Endometrium (tissue), 2 donors: ENCODE data around the gene METAP2.
"Not testable (repeated sequence)": the region's sequence is repeated elsewhere in the genome, so short reads cannot be mapped to it uniquely, and the experiment has no call there.

ENCODE experiments used
- FAIRE-seq: peaks from 2 replicates; lab custom pipeline; 2012; peaks lifted over from hg19 to GRCh38; lab: Jason Lieb, UNC
- donor health status: control.
- donor health status: control.

The METAP2 gene

DNA sequence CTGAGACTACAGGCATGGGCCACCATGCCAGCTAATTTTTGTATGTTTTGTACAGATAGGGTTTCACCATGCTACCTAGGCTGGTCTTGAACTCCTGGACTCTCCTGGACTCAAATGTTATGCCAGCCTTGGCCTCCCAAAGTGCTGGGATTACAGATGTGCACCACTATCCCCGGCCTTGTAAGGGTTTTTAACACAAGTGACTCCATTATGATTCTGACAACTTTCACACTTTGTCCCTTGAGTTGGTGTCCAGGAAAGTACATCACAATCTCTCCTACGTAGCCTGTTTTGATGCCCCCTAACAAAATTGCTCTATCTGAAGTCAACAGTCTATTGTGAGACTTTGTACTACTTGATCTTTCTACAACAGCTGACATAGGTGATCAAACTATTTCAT, 11.4 kb upstream of the METAP2 start:
- no peak for FAIRE-seq

DNA sequence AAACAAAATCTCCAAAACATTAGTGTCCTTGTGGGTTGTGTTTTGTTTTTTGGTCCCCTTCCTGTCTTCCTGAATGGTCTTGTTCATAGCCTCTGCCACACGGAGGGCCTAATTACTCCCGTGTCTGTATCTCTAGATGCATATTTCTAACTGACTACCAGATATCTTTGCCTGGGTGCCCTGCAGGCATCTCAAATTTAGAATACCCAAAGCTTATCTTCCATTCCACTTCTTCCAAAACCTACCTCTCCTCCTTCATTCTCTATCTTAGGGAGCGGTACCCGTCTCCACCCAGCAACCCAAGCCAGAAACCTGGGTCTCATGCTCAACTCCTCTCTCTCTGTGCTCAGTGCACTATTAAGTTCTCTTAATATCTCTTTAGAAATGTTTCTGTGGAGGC, 10.9 kb upstream of the METAP2 start:
- FAIRE-seq, result no peak

DNA sequence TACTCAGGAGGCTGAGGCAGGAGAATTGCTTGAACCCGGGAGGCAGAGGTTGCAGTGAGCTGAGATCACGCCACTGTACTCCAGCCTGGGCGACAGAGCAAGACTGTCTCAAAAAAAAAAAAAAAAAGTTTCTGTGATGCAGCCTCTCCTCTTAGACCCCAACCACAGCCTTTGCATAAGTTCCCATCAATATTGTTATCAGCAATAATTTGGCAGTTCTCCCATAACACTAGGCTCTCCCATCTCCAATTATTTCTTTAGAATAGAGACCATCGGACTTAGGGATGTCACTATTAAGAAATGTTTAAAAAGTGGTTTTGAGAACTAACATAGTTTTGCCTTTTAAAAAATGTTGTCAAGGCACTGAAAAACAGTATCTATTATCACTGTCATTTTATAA, 10.2 kb upstream of the METAP2 start:
- FAIRE-seq, result not testable (repeated sequence)

DNA sequence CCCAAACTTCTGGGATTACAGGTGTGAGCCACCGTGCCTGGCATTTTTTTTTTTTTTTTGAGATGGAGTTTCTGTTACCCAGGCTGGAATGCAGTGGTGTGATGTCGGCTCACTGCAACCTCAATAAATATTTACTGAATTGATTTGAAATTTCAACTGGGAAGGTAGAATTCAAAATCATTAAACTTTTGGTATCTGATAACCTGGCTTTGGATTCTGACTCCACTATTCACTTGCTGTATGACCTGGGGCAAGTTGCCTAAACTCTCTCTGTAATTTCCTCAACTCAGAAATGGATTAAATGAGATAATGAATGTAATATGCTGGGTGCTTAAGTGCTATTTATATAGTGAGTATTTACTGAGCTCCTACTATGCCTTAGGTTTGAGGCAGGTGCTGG, 8.7 kb upstream of the METAP2 start:
- FAIRE-seq, result no peak

DNA sequence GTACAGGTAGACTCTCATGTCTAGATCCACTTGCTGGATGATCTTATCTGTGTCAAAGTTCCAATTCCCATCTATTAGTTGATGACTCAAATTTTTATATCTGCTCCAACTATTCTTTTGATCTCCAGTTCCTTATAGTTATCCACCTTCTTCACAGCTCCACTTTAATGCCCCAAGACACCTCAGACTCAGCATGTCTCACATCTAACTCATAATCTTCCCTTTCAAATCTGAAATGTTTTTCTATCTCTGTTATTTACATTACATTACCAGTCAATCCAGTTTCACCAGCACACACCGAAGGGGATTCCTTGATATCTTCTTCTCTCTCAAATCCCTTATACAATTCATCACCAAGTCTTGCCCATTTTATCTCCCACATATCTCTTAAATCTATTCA, 3.7 kb upstream of the METAP2 start:
- no peak for FAIRE-seq

DNA sequence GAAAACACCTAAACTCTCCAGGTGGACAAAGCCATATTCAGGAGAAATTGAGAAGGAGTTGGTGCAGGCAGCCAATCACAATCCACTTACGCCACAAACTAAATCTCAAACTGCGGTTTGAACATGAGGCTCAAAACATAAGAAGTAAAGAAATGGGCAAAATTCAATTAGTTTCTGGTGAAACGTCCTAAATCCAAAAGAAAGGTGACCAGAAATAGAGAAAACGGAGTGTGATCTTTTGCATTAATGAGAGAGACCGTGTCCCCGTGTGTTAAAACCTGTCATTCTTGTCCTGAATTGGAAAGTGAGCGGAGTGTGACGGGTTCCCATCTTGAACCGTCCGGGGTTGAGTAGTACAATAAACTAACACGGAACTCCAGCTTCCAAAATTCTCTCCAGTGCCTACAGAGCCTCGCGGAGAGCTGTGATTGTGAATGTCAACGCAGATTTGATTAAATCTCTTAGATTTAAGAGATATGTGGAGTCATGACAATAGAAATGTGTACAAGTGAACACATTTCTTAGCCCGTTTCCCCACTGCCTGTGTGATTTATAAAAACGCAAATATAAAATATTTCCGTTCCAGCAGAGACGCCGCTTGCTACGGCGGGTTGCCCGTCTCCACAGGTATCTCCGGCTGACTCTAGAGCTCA, 595 bp upstream of the METAP2 start:
- FAIRE-seq, result no peak

DNA sequence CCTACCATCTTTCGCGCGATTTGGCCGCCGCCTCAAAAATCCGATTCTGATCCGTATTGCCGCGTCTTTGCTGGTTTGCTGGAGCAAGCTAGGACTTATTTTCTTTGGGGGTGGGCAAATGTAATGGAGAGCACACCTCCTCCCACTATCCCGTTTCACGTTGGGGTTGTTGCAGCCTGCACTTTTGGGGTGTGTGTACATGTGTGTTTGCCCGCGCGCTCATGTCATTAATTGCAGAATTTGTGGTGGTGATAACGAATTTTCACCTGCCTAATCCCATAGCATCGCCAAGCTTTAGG, 657 bp downstream of the METAP2 start:
- FAIRE-seq, result no peak

DNA sequence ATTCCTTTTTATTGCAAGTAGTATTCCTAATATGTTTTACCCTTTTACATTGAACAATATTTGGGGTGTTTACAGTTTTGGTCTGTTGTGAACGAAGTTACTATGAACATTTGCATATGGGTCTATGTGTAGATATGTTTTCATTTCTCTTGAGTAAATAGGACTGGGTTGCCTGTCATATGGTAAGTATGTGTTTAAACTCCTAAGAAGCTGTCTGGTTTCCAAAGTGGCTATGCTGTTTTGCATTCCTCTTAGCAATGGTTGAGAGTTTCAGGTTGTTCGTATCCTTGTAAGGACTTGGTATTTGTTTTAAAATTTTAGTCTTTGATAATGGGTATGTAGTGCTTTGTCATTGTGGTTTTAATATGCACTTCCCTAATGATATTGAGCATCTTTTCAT, 6.3 kb downstream of the METAP2 start:
- FAIRE-seq, result no peak

DNA sequence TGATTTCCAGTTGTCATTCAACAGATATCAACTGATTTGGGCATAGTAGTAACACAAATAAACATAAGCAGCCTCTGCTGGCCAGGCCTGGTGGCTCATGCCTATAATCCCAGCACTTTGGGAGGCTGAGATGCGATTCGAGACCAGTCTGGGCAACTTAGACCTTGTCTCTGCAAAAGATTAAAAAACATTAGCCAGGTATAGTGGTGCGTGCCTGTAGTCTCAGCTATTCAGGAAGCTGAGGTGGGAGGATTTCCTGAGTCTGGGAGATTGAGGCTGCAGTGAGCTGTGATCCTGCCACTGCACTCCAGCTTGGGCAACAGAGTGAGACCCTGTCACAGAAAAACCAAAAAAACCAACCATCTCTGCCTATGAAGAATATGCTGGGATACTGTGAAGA, 7.1 kb downstream of the METAP2 start:
- FAIRE-seq, result no peak

DNA sequence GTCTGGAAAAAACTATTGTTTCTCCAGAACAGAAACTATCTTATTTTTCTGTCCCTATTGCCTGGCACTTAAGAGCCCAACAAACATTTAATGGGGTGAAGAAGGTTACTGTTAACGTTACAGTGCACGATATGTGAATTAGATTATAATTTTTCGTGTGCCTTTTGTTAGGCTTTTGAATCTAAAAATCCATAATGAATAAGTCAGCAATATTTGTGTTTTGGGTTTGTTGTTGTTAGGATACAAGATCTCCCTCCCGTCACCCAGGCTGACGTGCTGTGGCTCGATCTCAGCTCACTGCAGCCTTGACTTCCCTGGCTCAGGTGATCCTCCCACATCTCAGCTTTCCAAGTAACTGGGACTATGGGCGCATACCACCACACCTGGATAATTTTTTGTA, 7.9 kb downstream of the METAP2 start:
- FAIRE-seq, result no peak

DNA sequence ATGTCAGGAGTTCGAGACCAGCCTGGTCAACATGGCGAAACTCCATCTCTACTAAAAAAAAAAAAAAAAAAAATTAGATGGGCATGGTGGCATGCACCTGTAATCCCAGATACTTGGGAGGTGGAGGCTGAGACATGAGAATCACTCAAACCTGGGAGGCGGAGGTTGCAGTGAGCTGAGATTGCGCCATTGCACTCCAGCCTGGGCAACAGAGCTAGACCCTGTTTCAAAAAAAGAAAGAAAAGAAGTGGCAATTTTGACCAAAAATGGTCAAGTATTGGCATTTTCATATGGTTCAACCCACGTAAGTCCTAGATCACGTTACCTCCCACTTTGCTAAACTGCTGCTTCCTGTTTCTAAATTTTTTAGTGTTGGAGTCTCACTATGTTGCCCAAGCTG, 8.6 kb downstream of the METAP2 start:
- FAIRE-seq, result not testable (repeated sequence)

DNA sequence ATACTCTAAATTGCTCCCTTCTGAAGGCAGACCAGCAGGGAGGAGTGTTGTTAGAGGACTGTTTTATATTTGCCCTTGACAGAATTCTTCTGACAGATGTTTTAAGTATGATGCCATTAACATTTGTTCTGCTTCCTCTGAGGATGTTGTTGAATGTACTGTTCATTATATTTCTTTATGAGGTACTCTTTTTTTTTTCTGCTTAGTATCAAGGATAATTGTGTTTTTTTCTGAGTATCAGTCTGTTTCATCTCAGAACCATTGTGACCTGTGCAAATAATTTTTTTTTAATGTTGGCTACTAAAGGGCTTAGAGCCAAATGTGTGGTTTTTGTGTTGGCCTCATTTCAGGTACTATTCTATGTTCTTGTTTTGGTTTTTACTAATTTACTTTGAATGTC, 10.6 kb downstream of the METAP2 start:
- FAIRE-seq, result peak; percentile 99

DNA sequence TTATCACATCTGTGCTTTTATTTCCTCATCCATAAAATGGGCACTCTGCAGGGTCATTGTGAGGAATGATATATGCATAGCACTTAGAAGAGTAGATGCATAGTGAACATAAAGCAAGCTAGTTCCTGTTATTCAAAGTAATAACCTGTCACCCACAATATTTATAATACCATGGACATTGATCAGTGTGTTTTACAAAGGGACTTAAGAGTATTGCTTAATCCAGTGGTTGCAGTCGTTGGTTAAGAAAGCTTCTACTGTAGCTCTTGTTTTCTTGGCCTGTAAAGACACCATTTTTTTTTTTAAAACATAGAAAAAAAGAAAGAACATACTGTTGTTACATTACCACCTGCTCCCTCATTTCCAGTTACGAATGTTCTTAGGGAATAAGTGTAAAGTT, 13.1 kb downstream of the METAP2 start:
- FAIRE-seq, result no peak

DNA sequence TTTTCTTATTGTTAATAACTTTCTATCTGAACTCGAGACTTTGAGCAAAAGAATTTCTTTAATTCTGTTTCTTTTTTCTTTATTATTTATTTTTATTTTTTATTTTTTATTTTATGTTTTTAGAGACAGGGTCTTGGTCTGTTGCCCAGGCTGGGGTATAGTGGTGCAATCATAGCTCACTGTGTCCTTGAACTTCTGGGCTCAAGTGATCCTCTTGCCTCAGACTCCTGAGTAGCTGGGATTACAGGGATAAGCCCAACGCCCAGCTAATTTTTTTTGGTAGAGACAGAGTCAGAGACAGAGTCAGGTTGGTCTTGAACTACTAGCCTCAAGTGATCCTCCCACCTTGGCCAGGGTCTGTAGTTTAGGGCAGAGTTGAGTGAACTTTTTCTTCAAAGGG, 18.5 kb downstream of the METAP2 start:
- no peak for FAIRE-seq

DNA sequence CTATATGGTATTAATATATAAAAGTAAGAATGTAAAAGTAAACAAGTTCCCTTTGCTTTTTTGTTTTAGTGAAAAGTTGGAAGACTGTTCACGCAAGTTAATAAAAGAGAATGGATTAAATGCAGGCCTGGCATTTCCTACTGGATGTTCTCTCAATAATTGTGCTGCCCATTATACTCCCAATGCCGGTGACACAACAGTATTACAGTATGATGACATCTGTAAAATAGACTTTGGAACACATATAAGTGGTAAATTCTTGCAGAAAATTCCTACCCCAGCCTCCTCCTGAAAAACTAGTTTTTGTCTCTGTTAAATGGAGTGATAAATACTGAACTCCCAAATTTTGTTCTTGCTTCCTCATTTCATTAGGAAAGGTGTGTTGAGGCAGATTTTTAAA, 20.9 kb downstream of the METAP2 start:
- FAIRE-seq, result no peak

DNA sequence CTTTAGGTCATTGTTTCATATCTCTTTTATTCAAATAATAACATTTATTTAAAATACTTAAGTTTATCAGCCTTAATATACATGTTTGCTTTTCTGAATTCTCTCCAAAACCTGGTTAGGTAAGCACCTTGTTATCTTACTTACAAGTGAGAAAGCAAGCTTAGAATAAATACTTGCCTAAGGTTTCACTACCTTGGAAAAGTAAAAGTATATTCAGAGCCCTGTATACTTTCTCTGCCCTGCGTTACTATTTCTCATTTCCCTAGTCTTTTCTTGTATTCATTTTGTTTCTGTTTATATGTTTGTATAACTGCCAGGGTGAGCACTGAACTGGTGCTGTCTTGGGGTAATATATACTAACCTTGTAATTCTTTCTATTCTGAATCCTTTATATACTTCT, 21.5 kb downstream of the METAP2 start:
- no peak for FAIRE-seq

DNA sequence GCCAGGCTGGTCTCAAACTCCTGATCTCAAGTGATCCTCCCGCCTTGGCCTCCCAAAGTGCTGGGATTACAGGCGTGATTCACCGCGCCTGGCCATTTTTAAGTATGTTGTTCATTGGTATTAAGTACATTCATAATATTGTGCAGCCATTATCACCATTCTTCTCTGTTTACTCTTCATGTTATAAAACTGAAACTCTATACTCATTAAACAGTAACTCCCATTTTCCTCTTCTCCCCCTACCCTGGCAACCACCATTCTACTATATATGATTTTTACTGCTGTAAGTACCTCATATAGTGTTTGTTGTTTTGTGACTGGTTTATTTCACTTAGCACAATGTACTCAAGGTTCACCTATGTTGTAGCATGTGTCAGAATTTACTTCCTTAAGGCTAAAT, 23.1 kb downstream of the METAP2 start:
- no peak for FAIRE-seq

DNA sequence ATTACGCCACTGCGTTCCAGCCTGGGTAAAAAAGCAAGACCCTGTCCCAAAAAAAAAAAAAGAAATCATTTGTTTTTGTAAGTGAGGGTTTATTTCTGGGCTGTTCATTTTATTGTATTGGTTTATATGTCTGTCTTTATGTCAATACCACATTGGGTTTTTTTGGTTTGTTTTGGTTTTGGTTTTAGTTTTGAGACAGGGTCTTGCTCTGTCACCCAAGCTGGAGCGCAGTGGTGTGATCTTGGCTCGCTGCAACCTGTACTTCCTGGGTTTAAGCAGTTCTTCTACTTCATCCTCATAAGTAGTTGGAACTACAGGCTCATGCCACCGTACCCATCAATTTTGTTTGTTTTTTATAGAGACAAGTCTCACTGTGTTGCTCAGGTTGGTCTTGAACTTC, 25.0 kb downstream of the METAP2 start:
- FAIRE-seq, result no peak

DNA sequence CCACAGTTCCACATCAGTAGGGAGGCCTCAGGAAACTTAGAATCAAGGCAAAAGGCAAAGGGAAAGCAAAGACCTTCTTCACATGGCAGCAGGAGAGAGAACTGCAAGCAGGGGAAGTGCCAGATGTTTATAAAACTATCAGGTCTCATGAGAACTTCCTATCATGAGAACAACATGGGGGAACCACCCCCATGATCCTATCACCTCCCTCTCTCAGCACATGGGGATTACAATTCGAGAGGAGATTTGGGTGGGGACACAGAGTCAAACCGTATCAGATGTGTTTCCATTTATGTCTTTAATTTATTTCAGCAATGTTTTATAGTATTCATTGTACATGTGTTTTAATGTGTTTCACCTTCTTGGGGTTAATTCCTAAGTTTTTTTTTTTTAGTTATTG, 25.8 kb downstream of the METAP2 start:
- FAIRE-seq, result no peak

DNA sequence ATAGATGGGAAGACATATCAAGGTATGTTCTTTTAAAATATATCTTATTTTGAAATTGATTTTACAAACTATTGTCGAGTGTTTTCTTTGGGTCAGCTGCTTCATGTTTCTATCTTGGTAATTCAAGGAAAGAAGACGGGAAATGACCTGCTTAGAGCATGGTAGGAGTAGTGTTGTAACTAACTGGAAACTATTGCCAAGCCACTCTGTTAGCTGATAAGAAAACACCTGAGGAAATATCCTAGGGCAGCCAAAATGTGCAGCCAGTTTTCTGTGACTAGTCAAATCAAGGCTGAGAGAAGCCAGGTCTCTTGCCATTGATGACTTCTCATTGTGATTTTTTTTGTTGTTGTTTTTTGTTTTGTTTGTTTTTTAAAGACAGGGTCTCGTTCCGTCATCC, 30.2 kb downstream of the METAP2 start:
- no peak for FAIRE-seq

DNA sequence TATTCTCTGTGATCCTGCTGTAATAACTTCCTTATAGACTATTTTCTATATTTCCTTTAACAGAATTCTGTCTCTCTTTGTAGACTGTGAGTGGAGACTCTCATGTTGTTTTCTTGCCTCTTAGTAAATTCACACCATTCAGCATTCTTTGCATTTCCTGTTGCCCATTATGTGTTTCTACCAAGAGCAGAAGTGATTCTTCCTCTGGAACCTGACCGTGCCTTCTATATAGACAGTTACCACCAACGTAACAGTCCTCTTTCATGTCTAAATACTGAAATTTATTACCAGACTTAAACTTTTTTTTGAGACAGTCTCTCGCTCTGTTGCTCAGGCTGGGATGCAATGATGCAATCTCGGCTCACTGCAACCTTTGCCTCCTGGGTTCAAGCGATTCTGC, 31.1 kb downstream of the METAP2 start:
- no peak for FAIRE-seq

DNA sequence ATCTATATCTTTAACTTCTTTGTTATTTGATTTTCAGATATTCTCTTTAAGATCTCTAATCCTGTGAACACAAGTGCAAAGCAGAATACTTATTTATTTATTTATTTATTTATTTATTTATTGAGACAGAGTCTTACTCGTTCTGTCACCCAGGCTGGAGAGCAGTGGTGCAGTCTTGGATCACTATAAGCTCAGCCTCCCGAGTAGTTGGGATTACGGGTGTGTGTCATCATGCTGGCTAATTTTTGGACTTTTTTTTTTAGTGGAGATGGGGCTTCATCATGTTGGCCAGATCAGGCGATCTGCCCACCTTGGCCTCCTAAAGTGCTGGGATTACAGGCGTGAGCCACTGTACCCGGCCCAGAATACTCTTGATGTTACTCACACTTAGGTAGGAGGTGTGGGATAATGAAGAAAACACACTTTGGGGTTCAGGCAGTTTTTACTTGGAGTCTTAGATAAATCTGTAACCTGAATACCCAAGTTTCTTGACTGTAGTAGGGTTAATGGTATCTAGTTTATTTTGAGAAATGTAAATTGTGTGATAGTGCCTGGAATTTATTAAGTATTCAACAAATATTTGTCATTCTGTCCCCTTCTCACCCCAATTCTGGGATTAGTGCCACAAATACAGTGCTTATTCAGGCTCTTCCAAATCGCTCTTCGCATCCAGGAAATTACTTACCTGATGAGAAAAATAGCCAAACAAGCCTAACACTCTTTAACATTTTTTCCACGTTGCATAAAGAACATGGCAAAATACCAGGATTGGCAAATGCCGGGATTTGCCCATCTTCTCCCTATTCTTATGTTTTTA, 33.0 kb downstream of the METAP2 start:
- FAIRE-seq, result no peak

DNA sequence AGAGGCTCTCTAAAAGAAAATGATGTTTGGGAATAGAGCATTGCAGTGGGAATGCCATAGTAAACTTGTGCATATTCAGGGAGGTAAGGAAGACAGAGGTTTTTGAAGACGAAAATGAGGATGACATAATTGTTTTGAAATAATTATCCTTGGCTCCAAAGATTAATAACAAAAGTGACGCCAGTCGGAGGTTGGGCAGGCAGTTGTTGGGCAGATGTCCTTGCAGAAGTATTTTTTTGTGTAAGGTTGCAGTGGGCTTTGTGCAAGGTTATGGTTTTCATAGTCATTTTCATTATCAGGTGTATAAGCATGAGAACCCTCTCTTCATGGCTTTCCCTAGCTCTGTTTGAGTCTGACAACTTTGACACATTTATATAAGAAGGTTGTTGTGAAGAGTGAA, 35.3 kb downstream of the METAP2 start:
- FAIRE-seq, result no peak

DNA sequence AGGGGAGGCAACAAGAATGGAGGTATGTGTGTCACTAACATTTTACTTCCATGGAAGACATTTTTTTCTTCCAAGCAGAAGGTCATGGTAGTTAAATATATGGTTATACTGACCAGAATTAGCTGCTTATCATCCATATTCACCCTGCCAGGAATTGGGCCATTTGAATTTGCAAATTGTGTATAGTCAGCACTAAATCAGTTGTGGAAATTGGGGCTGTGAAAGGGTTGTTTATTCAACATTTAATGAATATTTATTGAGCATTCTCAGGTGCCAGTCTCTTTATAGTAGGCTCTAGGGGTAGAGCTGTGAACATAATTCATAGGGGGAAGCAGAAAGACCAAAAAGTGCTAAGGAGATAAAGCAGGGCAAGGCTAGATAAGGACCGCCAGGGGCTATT, 38.0 kb downstream of the METAP2 start:
- no peak for FAIRE-seq
